ENCODE data around the gene NCAM2. TPM values are rescaled to one million over a fixed set of nuclear protein-coding genes. Genes with fewer than 3 reads are reported as not detected.

The NCAM2 gene
- total and polyA plus RNA-seq, 9 donors, result 0.35 to 6.8 (median 1.2) TPM

GRCh38 chr21:21085206-21085605, 87.0 kb downstream of the NCAM2 start:
- intact Hi-C loops (cut with DNase I), result no loop called here
- H3K4me3 ChIP-seq, result no peak overlapping the region
- no peaks in the 10 kb centered on the region for H3K4me1 ChIP-seq (ENCODE audit: insufficient read depth)
- H3K27ac ChIP-seq, result no peak overlapping the region
- 51 to 67% (median 56%) methylated on average over 3 of the region's 3 CpGs for WGBS, 3 donors
- H3K9me3 ChIP-seq, result no peaks in the 10 kb centered on the region
- no peak for DNase-seq
- no peaks in the 10 kb centered on the region for H3K27me3 ChIP-seq
- no peaks in the 10 kb centered on the region for H3K36me3 ChIP-seq
- TF ChIP-seq CTCF (IDR thresholded peaks at IDR 0.05) (no peak), EP300 (IDR thresholded peaks at IDR 0.05) (no peak), POLR2A (IDR thresholded peaks at IDR 0.05) (no peak)

DNA sequence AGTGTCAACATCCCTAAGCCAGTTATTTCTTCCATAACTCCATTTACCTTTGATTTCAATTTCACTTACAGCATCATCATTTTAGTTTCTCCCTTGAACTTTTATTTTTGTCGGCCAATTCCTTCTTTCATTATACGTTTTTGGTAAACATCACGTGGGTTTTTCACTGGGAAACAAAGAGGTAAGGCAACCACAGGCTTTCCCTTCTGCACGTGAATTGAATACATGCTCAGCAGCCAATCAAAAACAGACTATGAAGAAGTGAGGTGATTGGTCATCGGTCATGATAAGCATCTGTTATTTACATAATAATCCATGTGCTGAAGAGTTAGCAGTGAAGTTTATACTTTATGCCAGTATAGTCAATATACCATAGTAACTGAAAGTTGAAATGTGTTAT, 98.7 kb downstream of the NCAM2 start:
- Histone ChIP-seq H3K4me1 (ENCODE audit: insufficient read depth) (no peaks in the 10 kb centered on the region), H3K4me3 (no peak overlapping the region), H3K36me3 (no peaks in the 10 kb centered on the region), H3K9me3 (no peaks in the 10 kb centered on the region), H3K27ac (no peak overlapping the region), H3K27me3 (no peaks in the 10 kb centered on the region)
- WGBS, 3 donors, result 47 to 74% (median 54%) methylated on average over 5 of the region's 5 CpGs
- intact Hi-C loops (cut with DNase I), result no loop called here
- DNase-seq, result no peak
- TF ChIP-seq CTCF (IDR thresholded peaks at IDR 0.05) (no peak), EP300 (IDR thresholded peaks at IDR 0.05) (no peak), POLR2A (IDR thresholded peaks at IDR 0.05) (no peak)

DNA sequence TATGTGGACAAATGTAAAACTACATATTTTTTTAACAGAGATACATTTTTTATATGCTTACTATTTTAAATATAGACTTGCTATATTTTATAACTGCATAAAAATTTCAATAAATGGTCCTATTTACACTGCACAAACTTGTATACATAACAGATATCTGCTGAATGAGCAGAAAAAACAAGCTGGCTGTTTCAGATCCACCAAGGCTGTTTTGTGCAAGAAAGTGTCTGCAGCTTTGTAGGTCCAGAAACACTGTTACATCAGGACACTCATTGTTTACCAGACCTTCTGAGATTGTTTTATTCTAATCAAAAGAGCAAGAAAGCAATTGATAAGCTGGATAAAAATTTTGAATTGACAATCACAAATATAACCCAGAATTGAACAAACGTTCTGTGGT, 99.3 kb downstream of the NCAM2 start:
- Histone ChIP-seq H3K4me3 (no peak overlapping the region), H3K27me3 (no peaks in the 10 kb centered on the region), H3K4me1 (ENCODE audit: insufficient read depth) (no peaks in the 10 kb centered on the region), H3K27ac (no peak overlapping the region), H3K9me3 (no peaks in the 10 kb centered on the region), H3K36me3 (no peaks in the 10 kb centered on the region)
- no peak for DNase-seq
- intact Hi-C loops (cut with DNase I), result no loop called here
- WGBS, 3 donors, result 41 to 63% (median 43%) methylated on average over 1 of the region's 1 CpG
- TF ChIP-seq EP300 (IDR thresholded peaks at IDR 0.05) (no peak), POLR2A (IDR thresholded peaks at IDR 0.05) (no peak), CTCF (IDR thresholded peaks at IDR 0.05) (no peak)

DNA sequence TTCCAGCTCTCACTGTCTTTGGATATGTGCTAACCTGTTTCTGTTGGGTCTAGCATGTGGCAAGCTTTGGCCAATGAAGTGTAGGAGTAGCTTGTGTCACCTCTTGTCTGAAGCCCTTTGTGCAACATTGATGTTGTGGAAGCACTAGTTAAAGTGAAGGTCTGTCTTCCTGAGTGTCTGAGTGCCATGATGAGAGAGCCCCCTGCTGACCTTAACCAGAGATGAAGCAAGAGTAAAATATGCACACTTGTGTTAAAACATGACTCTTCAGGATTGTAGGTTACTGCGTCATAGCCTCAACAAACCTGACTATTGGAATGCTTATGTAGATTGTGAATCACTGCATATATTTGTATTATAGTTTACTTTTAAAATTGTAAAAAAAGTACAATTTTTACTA, 103.7 kb downstream of the NCAM2 start:
- H3K4me1 ChIP-seq (ENCODE audit: insufficient read depth), result no peaks in the 10 kb centered on the region
- H3K27me3 ChIP-seq, result no peaks in the 10 kb centered on the region
- H3K27ac ChIP-seq, result no peak overlapping the region
- WGBS, 3 donors, result 77 to 84% (median 83%) methylated on average over 1 of the region's 1 CpG
- DNase-seq, result no peak
- intact Hi-C loops (cut with DNase I), result no loop called here
- H3K9me3 ChIP-seq, result no peaks in the 10 kb centered on the region
- no peak overlapping the region for H3K4me3 ChIP-seq
- no peaks in the 10 kb centered on the region for H3K36me3 ChIP-seq
- no peak for TF ChIP-seq POLR2A (IDR thresholded peaks at IDR 0.05)
- TF ChIP-seq CTCF (IDR thresholded peaks at IDR 0.05), result no peak
- TF ChIP-seq EP300 (IDR thresholded peaks at IDR 0.05), result no peak

- H3K9me3 ChIP-seq, result no peaks in the 10 kb centered on the region
- H3K4me1 ChIP-seq (ENCODE audit: insufficient read depth), result no peaks in the 10 kb centered on the region
- WGBS, 3 donors, result 66 to 74% (median 70%) methylated on average over 2 of the region's 2 CpGs
- no peaks in the 10 kb centered on the region for H3K36me3 ChIP-seq
- no peak for DNase-seq
- no peak for TF ChIP-seq POLR2A (IDR thresholded peaks at IDR 0.05)
- TF ChIP-seq EP300 (IDR thresholded peaks at IDR 0.05), result no peak
- no peak for TF ChIP-seq CTCF (IDR thresholded peaks at IDR 0.05)
- H3K27ac ChIP-seq, result no peak overlapping the region
- intact Hi-C loops (cut with DNase I), result no loop called here
- H3K4me3 ChIP-seq, result no peak overlapping the region
- H3K27me3 ChIP-seq, result no peaks in the 10 kb centered on the region
Observed at GRCh38 chr21:21102896-21103295, 104.7 kb downstream of the NCAM2 start.

All from ovary (tissue), 9 donors.